GM12873 (cell line): ENCODE results near the gene TOM1L1.

Source experiments
- TF ChIP-seq, protein P1 (sequence below): IDR thresholded peaks from 2 replicates; pipeline ENCODE4 v1.5.1; 2012; ENCODE audit warnings: low read depth, mild to moderate bottlenecking, moderate library complexity, low read length, control low read depth; ENCODE audit not compliant: insufficient read depth; ENCODE audit errors: missing control alignments

TOM1L1 gene

GRCh38 chr17:54992797-54993639 is 92.4 kb downstream of the TOM1L1 start:
- TF ChIP-seq, protein P1, sequence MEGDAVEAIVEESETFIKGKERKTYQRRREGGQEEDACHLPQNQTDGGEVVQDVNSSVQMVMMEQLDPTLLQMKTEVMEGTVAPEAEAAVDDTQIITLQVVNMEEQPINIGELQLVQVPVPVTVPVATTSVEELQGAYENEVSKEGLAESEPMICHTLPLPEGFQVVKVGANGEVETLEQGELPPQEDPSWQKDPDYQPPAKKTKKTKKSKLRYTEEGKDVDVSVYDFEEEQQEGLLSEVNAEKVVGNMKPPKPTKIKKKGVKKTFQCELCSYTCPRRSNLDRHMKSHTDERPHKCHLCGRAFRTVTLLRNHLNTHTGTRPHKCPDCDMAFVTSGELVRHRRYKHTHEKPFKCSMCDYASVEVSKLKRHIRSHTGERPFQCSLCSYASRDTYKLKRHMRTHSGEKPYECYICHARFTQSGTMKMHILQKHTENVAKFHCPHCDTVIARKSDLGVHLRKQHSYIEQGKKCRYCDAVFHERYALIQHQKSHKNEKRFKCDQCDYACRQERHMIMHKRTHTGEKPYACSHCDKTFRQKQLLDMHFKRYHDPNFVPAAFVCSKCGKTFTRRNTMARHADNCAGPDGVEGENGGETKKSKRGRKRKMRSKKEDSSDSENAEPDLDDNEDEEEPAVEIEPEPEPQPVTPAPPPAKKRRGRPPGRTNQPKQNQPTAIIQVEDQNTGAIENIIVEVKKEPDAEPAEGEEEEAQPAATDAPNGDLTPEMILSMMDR = peak; percentile 45

DNA sequence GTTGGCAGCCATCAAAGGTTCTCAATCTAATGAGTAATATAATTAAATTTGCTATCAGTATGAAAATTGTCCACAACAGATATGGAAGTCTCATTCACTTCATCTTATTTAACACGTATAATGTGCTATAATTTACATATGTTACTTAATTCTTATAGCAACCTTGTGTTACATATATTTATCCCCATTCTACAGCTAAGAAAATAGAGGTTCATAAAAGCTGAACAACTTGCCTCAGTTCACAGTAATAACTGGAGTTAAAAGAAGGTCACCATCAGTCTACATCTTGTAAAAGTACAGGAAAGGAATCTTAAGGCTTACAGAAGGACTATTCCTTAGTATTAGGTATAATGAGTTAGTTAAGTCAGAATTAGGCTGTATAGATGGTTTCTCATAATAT is 95.8 kb downstream of the TOM1L1 start:
- TF ChIP-seq, protein P1 = no peak

DNA sequence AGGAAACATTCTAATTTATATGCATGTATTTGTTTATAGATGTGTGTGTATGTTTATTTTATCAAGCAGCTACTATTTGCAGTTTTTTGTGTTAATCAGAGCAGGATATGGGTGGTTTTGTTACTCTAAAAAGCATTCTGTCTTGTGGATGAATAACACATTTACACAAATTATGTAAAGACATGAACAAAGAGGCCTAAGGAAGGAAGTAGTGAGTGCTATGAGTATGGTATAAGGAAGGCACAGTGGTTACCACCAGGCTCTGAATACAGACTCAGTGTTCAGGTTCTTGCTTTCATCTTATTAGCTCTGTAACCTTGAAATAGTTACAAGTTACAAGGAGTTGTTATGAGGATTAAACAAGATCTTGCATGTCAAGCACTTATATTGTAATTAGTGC is 101.8 kb downstream of the TOM1L1 start:
- TF ChIP-seq, protein P1 = no peak

GRCh38 chr17:55004484-55004883 is 103.8 kb downstream of the TOM1L1 start:
- TF ChIP-seq, protein P1 = no peak

GRCh38 chr17:55005520-55005919 is 104.9 kb downstream of the TOM1L1 start:
- TF ChIP-seq, protein P1 = peak; percentile 62
